HepG2 (cell line): ENCODE measurements around the gene GRK5. TPM values are rescaled to one million over a fixed set of nuclear protein-coding genes. Genes with fewer than 3 reads are reported as not detected.

Experiments
- ARNT2 ChIP-seq: sonication (generic); formaldehyde crosslinking; IDR thresholded peaks from 2 replicates; pipeline ENCODE4 v1.8.0; 2022; ENCODE audit warnings: mild to moderate bottlenecking, low read depth, missing genetic modification reagents, moderate library complexity
- KLF11 ChIP-seq: IDR thresholded peaks from 2 replicates; pipeline ENCODE4 v1.6.1; 2016; ENCODE audit warnings: missing compliant biosample characterization
- LCORL ChIP-seq, 2 experiments: fragments of 450-650 bp in 1 of 2; sonication (generic) in 1 of 2; formaldehyde crosslinking in 1 of 2; IDR thresholded peaks; 2 replicates each; pipeline versions ENCODE4 v1.5.0 to v1.6.1; 2017 to 2020; ENCODE audit warnings: antibody characterized with exemption in 1 of 2, missing genetic modification reagents in 1 of 2
- MAF1 ChIP-seq: sonication (generic); formaldehyde crosslinking; IDR thresholded peaks from 2 replicates; pipeline ENCODE4 v1.5.0; 2020; ENCODE audit warnings: missing genetic modification reagents, borderline replicate concordance
- MXI1 ChIP-seq: IDR thresholded peaks from 3 replicates; pipeline ENCODE4 v1.6.1; 2012; ENCODE audit warnings: low read depth, low read length, inconsistent platforms, borderline replicate concordance
- NFKB2 ChIP-seq: sonication (generic); formaldehyde crosslinking; IDR thresholded peaks from 2 replicates; pipeline ENCODE4 v1.4.0; 2020; ENCODE audit warnings: missing genetic modification reagents, borderline replicate concordance
- RFXANK ChIP-seq: IDR thresholded peaks from 2 replicates; pipeline ENCODE4 v1.6.1; 2016
- SOX6 ChIP-seq, 2 experiments: fragments of 450-650 bp in 1 of 2; sonication (generic) in 1 of 2; formaldehyde crosslinking in 1 of 2; IDR thresholded peaks; 2 replicates each; pipeline versions ENCODE4 v1.4.0 to v1.6.1; 2017 to 2020; ENCODE audit warnings: antibody characterized with exemption in 1 of 2, mild to moderate bottlenecking in 1 of 2, missing genetic modification reagents in 1 of 2
- STAG1 ChIP-seq: sonication (generic); formaldehyde crosslinking; IDR thresholded peaks from 2 replicates; pipeline ENCODE4 v1.4.0; 2020; ENCODE audit warnings: missing genetic modification reagents
- TGIF2 ChIP-seq: IDR thresholded peaks from 2 replicates; pipeline ENCODE4 v1.6.1; 2016; ENCODE audit warnings: control low read depth, missing compliant biosample characterization
- ZBTB38 ChIP-seq: sonication (generic); formaldehyde crosslinking; IDR thresholded peaks from 2 replicates; pipeline ENCODE4 v1.5.1; 2020; ENCODE audit warnings: mild to moderate bottlenecking, missing genetic modification reagents
- ZBTB7B ChIP-seq: sonication (generic); formaldehyde crosslinking; IDR thresholded peaks from 2 replicates; pipeline ENCODE4 v1.4.0; 2020; ENCODE audit warnings: missing genetic modification reagents
- ZFY ChIP-seq: sonication (generic); formaldehyde crosslinking; IDR thresholded peaks from 2 replicates; pipeline ENCODE4 v1.4.0; 2020; ENCODE audit warnings: missing genetic modification reagents
- ZNF333 ChIP-seq: sonication (generic); formaldehyde crosslinking; IDR thresholded peaks from 2 replicates; pipeline ENCODE4 v1.4.0; 2020; ENCODE audit warnings: mild to moderate bottlenecking, missing genetic modification reagents, borderline replicate concordance
- ZNF737 ChIP-seq: sonication (generic); formaldehyde crosslinking; IDR thresholded peaks from 2 replicates; pipeline ENCODE4 v1.5.0; 2020; ENCODE audit warnings: missing genetic modification reagents, mild to moderate bottlenecking, borderline replicate concordance
- polyA plus RNA-seq, 8 experiments: library from polyadenylated mRNA; depleted of rRNA in 3 of 8; stranded (reverse) in 7 of 8; unstranded in 1 of 8; fragments of >200 nt; fragmentation: Illumina TruSeq in 4 of 8; extraction: Trizol in 4 of 8; gene quantifications; 2 replicates each; pipeline versions ENCODE4 v1.2.1 to v1.2.3, GENCODE V29; 2011 to 2016; ENCODE audit warnings: low read depth in 4 of 8, missing spikeins in 1 of 8, mixed read lengths in 1 of 8; ENCODE audit not compliant: insufficient read depth in 1 of 8
- total RNA-seq, 5 experiments: library from RNA; depleted of rRNA; stranded (reverse); fragments of >200 nt; fragmentation: Illumina TruSeq; extraction: Trizol; gene quantifications; 2 replicates each; pipeline ENCODE4 v1.2.3, GENCODE V29; 2016; ENCODE audit warnings: low read depth in 1 of 5
- TF ChIP-seq, protein P1 (sequence below): sonication (generic); formaldehyde crosslinking; IDR thresholded peaks from 2 replicates; pipeline ENCODE4 v1.4.0; 2020; ENCODE audit warnings: missing genetic modification reagents
- TF ChIP-seq, protein P2 (sequence below): sonication (generic); formaldehyde crosslinking; IDR thresholded peaks from 2 replicates; pipeline ENCODE4 v1.5.0; 2020; ENCODE audit warnings: missing genetic modification reagents, mild to moderate bottlenecking, borderline replicate concordance
- TF ChIP-seq, protein P3 (sequence below): sonication (generic); formaldehyde crosslinking; IDR thresholded peaks from 2 replicates; pipeline ENCODE4 v1.4.0; 2020; ENCODE audit warnings: missing genetic modification reagents
- TF ChIP-seq, protein P4 (sequence below): sonication (generic); formaldehyde crosslinking; IDR thresholded peaks from 2 replicates; pipeline ENCODE4 v1.5.0; 2020; ENCODE audit warnings: mild to moderate bottlenecking, missing genetic modification reagents, borderline replicate concordance

The GRK5 gene
- total and polyA plus RNA-seq, 2 of the 13 experiments (the other 11 are each of a cell fraction or from before 2014, with no cell fraction given) = 10.4 to 12.6 TPM

DNA sequence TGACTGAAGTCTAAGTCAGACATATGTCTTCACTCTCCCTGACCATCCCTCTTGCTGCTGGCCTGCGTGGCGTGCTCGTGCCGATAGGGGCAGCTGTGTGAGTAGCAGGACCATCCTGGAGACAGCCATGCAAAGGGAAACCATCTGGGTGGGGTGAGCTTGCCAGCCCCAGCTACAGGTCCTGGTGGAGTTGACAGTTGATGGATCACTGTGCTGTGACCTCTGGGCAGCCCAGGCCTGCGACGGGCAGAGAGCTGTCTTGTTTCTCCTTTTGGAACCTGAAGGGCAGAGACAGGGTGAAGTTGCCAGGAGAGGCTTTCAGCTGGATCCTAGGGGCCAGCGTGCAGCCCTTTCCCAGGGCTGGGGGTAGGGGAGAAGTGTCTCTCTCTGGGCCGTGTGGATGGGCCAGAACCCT lies 44.7 kb downstream of the GRK5 start (continued):
- TF ChIP-seq MXI1 = peak; percentile 36; the same call in 1 of the 3 replicates
- TF ChIP-seq ZBTB38 (CRISPR knock-in tag) = peak; percentile 45; the same call in 1 of the 2 replicates
- TF ChIP-seq KLF11 (CRISPR knock-in tag) = 0 out of 2 replicates have a peak, but pooled peaks have one; percentile 18
- TF ChIP-seq ZFY (CRISPR knock-in tag) = peak; percentile 55; the same call in 1 of the 2 replicates
- TF ChIP-seq LCORL (IDR thresholded peaks at IDR 0.05) = no peak
- TF ChIP-seq LCORL (CRISPR knock-in tag; IDR thresholded peaks at IDR 0.05) = peak; percentile 47
- TF ChIP-seq STAG1 (CRISPR knock-in tag) = peak; percentile 57
- 0 out of 2 replicates have a peak, but pooled peaks have one; percentile 64 for TF ChIP-seq ZNF333 (CRISPR knock-in tag)
- TF ChIP-seq, protein P1, sequence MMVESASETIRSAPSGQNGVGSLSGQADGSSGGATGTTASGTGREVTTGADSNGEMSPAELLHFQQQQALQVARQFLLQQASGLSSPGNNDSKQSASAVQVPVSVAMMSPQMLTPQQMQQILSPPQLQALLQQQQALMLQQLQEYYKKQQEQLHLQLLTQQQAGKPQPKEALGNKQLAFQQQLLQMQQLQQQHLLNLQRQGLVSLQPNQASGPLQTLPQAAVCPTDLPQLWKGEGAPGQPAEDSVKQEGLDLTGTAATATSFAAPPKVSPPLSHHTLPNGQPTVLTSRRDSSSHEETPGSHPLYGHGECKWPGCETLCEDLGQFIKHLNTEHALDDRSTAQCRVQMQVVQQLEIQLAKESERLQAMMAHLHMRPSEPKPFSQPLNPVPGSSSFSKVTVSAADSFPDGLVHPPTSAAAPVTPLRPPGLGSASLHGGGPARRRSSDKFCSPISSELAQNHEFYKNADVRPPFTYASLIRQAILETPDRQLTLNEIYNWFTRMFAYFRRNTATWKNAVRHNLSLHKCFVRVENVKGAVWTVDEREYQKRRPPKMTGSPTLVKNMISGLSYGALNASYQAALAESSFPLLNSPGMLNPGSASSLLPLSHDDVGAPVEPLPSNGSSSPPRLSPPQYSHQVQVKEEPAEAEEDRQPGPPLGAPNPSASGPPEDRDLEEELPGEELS = peak; percentile 25; the same call in 1 of the 2 replicates
- no peak for TF ChIP-seq SOX6 (IDR thresholded peaks at IDR 0.05)
- peak; percentile 42; the same call in 1 of the 2 replicates for TF ChIP-seq SOX6 (CRISPR knock-in tag; IDR thresholded peaks at IDR 0.05)
- TF ChIP-seq, protein P2, sequence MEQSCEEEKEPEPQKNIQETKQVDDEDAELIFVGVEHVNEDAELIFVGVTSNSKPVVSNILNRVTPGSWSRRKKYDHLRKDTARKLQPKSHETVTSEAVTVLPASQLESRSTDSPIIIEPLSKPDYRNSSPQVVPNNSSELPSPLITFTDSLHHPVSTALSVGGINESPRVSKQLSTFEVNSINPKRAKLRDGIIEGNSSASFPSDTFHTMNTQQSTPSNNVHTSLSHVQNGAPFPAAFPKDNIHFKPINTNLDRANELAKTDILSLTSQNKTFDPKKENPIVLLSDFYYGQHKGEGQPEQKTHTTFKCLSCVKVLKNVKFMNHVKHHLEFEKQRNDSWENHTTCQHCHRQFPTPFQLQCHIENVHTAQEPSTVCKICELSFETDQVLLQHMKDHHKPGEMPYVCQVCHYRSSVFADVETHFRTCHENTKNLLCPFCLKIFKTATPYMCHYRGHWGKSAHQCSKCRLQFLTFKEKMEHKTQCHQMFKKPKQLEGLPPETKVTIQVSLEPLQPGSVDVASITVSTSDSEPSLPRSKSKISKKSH (CRISPR knock-in tag) = 0 out of 2 replicates have a peak, but pooled peaks have one; percentile 17
- no peak for TF ChIP-seq ARNT2 (CRISPR knock-in tag)
- peak; percentile 7; the same call in 1 of the 2 replicates for TF ChIP-seq TGIF2 (CRISPR knock-in tag)
- TF ChIP-seq, protein P3, sequence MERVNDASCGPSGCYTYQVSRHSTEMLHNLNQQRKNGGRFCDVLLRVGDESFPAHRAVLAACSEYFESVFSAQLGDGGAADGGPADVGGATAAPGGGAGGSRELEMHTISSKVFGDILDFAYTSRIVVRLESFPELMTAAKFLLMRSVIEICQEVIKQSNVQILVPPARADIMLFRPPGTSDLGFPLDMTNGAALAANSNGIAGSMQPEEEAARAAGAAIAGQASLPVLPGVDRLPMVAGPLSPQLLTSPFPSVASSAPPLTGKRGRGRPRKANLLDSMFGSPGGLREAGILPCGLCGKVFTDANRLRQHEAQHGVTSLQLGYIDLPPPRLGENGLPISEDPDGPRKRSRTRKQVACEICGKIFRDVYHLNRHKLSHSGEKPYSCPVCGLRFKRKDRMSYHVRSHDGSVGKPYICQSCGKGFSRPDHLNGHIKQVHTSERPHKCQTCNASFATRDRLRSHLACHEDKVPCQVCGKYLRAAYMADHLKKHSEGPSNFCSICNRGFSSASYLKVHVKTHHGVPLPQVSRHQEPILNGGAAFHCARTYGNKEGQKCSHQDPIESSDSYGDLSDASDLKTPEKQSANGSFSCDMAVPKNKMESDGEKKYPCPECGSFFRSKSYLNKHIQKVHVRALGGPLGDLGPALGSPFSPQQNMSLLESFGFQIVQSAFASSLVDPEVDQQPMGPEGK (CRISPR knock-in tag) = peak; percentile 83
- no peak for TF ChIP-seq MAF1
- peak; percentile 67; the same call in 1 of the 2 replicates for TF ChIP-seq NFKB2 (CRISPR knock-in tag)
- TF ChIP-seq ZBTB7B (CRISPR knock-in tag) = peak; percentile 37; the same call in 1 of the 2 replicates
- no peak for TF ChIP-seq RFXANK (CRISPR knock-in tag)
- TF ChIP-seq, protein P4, sequence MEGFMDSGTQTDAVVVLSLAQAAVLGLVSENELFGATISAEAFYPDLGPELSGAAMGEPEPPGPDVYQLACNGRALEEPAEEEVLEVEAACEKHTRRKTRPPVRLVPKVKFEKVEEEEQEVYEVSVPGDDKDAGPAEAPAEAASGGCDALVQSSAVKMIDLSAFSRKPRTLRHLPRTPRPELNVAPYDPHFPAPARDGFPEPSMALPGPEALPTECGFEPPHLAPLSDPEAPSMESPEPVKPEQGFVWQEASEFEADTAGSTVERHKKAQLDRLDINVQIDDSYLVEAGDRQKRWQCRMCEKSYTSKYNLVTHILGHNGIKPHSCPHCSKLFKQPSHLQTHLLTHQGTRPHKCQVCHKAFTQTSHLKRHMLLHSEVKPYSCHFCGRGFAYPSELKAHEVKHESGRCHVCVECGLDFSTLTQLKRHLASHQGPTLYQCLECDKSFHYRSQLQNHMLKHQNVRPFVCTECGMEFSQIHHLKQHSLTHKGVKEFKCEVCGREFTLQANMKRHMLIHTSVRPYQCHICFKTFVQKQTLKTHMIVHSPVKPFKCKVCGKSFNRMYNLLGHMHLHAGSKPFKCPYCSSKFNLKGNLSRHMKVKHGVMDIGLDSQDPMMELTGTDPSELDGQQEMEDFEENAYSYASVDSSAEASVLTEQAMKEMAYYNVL (CRISPR knock-in tag) = peak; percentile 27; the same call in 1 of the 2 replicates
- 0 out of 2 replicates have a peak, but pooled peaks have one; percentile 37 for TF ChIP-seq ZNF737 (CRISPR knock-in tag)
